ENCODE measurements around the gene PCDHGA5.

- TF ChIP-seq, protein P1, sequence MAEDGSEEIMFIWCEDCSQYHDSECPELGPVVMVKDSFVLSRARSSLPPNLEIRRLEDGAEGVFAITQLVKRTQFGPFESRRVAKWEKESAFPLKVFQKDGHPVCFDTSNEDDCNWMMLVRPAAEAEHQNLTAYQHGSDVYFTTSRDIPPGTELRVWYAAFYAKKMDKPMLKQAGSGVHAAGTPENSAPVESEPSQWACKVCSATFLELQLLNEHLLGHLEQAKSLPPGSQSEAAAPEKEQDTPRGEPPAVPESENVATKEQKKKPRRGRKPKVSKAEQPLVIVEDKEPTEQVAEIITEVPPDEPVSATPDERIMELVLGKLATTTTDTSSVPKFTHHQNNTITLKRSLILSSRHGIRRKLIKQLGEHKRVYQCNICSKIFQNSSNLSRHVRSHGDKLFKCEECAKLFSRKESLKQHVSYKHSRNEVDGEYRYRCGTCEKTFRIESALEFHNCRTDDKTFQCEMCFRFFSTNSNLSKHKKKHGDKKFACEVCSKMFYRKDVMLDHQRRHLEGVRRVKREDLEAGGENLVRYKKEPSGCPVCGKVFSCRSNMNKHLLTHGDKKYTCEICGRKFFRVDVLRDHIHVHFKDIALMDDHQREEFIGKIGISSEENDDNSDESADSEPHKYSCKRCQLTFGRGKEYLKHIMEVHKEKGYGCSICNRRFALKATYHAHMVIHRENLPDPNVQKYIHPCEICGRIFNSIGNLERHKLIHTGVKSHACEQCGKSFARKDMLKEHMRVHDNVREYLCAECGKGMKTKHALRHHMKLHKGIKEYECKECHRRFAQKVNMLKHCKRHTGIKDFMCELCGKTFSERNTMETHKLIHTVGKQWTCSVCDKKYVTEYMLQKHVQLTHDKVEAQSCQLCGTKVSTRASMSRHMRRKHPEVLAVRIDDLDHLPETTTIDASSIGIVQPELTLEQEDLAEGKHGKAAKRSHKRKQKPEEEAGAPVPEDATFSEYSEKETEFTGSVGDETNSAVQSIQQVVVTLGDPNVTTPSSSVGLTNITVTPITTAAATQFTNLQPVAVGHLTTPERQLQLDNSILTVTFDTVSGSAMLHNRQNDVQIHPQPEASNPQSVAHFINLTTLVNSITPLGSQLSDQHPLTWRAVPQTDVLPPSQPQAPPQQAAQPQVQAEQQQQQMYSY (CRISPR knock-in tag; IDR thresholded peaks at IDR 0.05) = no peak
- TF ChIP-seq ZNF423 (CRISPR knock-in tag; IDR thresholded peaks at IDR 0.05) (no peak), ZNF512 (CRISPR knock-in tag; IDR thresholded peaks at IDR 0.05; ENCODE audit: borderline replicate concordance) (no peak), JUN (CRISPR knock-in tag; IDR thresholded peaks at IDR 0.05) (no peak), CTCF (IDR thresholded peaks at IDR 0.05) (no peak), TP53 (CRISPR knock-in tag; IDR thresholded peaks at IDR 0.05) (no peak)
- TF ChIP-seq, protein P2, sequence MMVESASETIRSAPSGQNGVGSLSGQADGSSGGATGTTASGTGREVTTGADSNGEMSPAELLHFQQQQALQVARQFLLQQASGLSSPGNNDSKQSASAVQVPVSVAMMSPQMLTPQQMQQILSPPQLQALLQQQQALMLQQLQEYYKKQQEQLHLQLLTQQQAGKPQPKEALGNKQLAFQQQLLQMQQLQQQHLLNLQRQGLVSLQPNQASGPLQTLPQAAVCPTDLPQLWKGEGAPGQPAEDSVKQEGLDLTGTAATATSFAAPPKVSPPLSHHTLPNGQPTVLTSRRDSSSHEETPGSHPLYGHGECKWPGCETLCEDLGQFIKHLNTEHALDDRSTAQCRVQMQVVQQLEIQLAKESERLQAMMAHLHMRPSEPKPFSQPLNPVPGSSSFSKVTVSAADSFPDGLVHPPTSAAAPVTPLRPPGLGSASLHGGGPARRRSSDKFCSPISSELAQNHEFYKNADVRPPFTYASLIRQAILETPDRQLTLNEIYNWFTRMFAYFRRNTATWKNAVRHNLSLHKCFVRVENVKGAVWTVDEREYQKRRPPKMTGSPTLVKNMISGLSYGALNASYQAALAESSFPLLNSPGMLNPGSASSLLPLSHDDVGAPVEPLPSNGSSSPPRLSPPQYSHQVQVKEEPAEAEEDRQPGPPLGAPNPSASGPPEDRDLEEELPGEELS (CRISPR knock-in tag; IDR thresholded peaks at IDR 0.05) = no peak
Observed at GRCh38 chr5:141374627-141375026, 10.7 kb downstream of the PCDHGA5 start.
